ENCODE data around the gene CRTAC1.

Gene CRTAC1

DNA sequence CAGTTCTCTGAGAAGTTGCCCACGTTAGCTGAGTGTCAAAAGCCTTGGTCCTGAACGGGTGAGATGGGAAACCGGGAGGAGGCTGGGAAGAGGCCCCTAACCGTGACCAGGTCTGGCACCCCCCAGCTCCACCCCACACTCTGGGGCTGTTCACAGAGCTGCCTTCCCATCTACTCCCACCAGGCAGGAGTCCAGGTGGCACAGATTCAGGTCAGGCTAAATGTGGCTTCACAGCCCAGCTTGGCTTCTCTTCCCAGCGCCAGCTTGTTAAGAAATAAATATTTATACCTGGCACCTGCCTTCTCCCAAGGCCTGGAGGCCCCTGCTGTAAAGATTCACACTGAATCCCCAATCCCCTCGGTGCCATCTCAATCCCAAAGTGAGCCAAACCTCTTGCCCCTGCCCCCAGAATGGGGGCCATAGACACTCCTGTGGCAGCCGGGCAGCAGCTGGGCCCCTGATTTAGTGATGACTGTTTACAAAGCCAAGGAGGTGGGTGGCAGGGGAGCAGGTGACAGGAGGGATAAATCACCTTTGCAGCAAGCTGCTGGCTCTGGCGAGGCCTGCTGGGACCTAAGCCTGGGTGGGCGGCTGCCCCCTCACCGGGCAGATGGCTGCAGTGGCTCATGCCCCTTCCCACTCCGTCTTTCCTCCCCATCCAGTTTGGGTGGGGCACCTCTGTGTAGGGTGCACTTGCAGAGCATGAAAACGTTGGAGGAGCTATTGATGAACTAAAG, 108.2 kb downstream of the CRTAC1 start:
- in situ Hi-C loops (cut with HindIII; ENCODE audit: low pct_unique_long_range_greater_than_20kb, low sequenced_read_pairs): no loop called here
- DNase-seq (ENCODE audit: low read depth in 1 of 2, low spot score in 1 of 2): no peak
- no peak for TF ChIP-seq JUND (IDR thresholded peaks at IDR 0.05; ENCODE audit: low read depth)

DNA sequence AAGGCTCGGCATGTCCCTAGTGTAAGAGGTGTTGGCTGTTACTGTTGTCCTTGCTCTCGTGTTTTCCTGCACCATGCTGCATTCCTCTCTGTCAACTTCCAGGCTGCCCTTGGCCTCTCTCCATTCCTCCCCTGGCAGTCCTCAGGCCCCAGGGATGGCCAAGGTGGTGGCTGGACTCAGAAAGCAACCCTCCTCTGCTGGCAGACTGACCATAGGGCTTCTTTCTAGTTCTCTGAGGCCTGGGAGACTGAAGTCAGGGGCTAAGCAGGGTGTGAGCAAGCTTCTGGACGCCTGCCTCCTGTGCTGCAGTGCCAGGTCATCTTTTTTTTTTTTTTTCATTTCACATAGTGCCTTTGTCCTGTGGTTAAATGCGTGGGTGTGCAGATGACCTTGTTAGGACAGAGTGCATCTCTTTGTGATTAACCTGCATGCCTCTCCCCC, 108.8 kb downstream of the CRTAC1 start:
- no peak for TF ChIP-seq JUND (IDR thresholded peaks at IDR 0.05; ENCODE audit: low read depth)
- no peak for DNase-seq (ENCODE audit: low read depth in 1 of 2, low spot score in 1 of 2)
- in situ Hi-C loops (cut with HindIII; ENCODE audit: low pct_unique_long_range_greater_than_20kb, low sequenced_read_pairs): no loop called here

- DNase-seq (ENCODE audit: low read depth in 1 of 2, low spot score in 1 of 2): no peak
- in situ Hi-C loops (cut with HindIII; ENCODE audit: low pct_unique_long_range_greater_than_20kb, low sequenced_read_pairs): no loop called here
- no peak for TF ChIP-seq JUND (IDR thresholded peaks at IDR 0.05; ENCODE audit: low read depth)
These were observed 109.6 kb downstream of the CRTAC1 start for GRCh38 chr10:97920865-97921264.

- no peak for TF ChIP-seq JUND (IDR thresholded peaks at IDR 0.05; ENCODE audit: low read depth)
- in situ Hi-C loops (cut with HindIII; ENCODE audit: low pct_unique_long_range_greater_than_20kb, low sequenced_read_pairs): no loop called here
- DNase-seq (ENCODE audit: low read depth in 1 of 2, low spot score in 1 of 2): no peak
These were observed 111.4 kb downstream of the CRTAC1 start for GRCh38 chr10:97919012-97919411.

DNA sequence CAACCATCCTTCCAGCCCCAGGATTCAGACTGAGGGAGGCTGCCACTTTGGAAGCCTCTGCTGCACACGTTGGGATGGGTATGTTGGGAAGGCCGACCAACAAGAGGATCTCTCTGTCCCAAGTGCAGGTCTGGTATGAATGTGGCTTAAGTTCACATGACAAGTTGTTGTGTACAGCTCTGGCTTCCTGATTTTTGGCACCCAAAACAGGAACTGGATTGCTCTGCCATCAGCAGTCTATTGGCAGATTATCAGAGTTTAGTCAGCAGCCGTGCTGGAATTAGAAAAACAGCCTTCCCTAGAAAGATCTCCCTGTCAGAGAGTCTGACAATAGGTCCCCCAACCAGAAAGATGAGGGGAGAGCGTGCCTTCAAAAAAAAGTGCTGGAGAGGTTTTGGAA, 113.8 kb downstream of the CRTAC1 start:
- in situ Hi-C loops (cut with HindIII; ENCODE audit: low pct_unique_long_range_greater_than_20kb, low sequenced_read_pairs): no loop called here
- no peak for TF ChIP-seq JUND (IDR thresholded peaks at IDR 0.05; ENCODE audit: low read depth)
- DNase-seq (ENCODE audit: low read depth in 1 of 2, low spot score in 1 of 2): no peak

DNA sequence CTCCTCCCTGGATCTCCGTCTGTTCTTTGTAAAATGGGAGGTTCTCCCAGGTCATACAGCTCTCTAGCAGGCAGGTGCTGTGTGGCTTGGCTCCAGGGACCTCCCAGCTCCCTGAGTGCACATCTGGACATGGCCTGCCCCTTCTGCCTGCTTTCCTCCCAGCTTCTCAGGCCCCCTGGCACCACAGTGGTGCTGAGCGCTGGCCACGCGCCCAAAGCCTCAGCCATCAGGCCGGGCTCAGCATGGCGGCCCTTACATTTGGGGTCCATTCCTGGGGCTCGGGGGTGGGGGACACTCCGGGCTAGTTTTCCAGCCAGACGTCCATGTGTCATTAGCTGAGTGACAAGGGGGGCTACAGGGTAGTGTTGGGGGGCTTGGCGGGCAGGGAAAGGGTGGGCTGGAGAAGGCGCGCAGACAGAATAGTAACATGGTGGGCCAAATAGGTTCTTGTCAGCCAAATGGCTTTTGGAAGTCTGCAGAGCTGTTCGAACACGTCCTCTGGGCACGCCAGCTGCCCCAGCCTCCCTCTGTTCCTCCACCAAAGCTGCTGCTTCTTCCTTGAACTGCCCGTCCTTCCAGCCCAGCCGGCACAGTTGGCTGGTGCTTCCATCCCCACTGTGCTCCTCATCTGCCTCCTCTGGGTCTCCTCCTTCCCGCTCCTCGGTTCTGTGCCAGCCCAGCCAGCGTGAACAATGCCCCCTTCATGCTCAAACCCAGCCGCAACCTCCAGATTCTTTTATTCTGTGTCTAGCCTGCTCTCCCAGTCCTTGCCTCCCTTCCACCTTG, 114.9 kb downstream of the CRTAC1 start:
- no peak for TF ChIP-seq JUND (IDR thresholded peaks at IDR 0.05; ENCODE audit: low read depth)
- no peak for DNase-seq (ENCODE audit: low read depth in 1 of 2, low spot score in 1 of 2)
- in situ Hi-C loops (cut with HindIII; ENCODE audit: low pct_unique_long_range_greater_than_20kb, low sequenced_read_pairs): no loop called here

DNA sequence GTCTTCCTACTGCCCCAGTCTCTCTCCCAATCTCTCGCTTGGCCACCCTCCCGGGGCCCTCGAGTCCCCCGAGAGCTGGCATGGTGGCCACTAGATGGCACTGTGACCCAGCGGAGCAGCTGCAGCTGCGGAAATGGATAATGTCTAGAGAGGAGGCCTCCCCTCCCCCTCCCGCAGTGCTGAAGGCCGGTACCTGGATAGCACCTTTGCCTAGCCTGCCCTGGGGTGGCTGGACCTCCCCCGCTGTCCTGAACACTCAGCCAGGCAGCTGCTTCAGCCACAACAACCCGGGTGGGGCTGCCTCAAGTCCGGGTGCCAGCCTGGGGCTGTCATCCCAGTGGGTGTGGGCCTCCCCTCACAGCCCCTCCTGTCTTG, 115.6 kb downstream of the CRTAC1 start:
- peak; percentile 84 to 85 for DNase-seq (ENCODE audit: low read depth in 1 of 2, low spot score in 1 of 2)
- in situ Hi-C loops (cut with HindIII; ENCODE audit: low pct_unique_long_range_greater_than_20kb, low sequenced_read_pairs): no loop called here
- no peak for TF ChIP-seq JUND (IDR thresholded peaks at IDR 0.05; ENCODE audit: low read depth)

GRCh38 chr10:97914171-97914836, 116.1 kb downstream of the CRTAC1 start:
- in situ Hi-C loops (cut with HindIII; ENCODE audit: low pct_unique_long_range_greater_than_20kb, low sequenced_read_pairs): no loop called here
- TF ChIP-seq JUND (IDR thresholded peaks at IDR 0.05; ENCODE audit: low read depth): no peak
- no peak for DNase-seq (ENCODE audit: low read depth in 1 of 2, low spot score in 1 of 2)

DNA sequence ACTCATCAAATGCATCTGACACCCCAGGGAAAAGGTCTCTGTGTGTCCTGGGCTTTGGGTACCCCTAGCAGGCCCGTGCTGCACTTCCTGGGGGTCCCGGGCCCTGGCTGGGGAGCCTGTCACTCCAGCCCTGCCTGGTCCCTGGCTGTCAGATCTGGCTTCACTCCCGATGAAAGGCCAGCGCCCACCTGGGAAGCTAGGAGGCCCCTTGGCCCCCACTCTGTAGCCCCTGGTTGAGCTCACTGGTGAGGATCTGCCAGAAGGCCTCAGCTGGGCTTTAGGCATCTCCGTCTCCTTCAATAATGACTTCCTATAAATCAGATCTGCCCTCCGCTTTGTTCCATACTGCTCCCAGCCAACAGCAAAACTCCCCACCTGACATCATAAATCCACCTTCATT, 116.8 kb downstream of the CRTAC1 start:
- DNase-seq (ENCODE audit: low read depth in 1 of 2, low spot score in 1 of 2): no peak
- in situ Hi-C loops (cut with HindIII; ENCODE audit: low pct_unique_long_range_greater_than_20kb, low sequenced_read_pairs): no loop called here
- TF ChIP-seq JUND (IDR thresholded peaks at IDR 0.05; ENCODE audit: low read depth): no peak

DNA sequence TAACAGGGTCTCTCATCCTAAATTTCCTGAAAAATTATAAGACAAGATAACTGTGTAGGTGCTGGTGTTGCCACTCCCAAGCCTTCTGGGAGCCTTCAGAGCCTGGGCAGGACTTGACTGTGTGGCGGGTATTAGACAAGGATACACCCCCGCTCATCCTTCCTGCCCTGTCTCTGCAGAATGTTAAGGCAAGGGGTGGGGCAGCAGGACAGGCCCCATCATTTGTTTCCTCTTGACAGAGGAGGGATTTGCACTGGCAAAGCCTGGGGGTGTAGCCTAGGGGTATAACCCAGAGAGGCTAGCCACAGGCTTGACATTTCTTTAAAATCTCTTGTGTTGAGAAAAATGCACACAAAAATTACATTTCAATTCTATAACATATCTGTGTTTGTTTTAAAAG, 117.2 kb downstream of the CRTAC1 start:
- in situ Hi-C loops (cut with HindIII; ENCODE audit: low pct_unique_long_range_greater_than_20kb, low sequenced_read_pairs): no loop called here
- DNase-seq (ENCODE audit: low read depth in 1 of 2, low spot score in 1 of 2): no peak
- TF ChIP-seq JUND (IDR thresholded peaks at IDR 0.05; ENCODE audit: low read depth): no peak

DNA sequence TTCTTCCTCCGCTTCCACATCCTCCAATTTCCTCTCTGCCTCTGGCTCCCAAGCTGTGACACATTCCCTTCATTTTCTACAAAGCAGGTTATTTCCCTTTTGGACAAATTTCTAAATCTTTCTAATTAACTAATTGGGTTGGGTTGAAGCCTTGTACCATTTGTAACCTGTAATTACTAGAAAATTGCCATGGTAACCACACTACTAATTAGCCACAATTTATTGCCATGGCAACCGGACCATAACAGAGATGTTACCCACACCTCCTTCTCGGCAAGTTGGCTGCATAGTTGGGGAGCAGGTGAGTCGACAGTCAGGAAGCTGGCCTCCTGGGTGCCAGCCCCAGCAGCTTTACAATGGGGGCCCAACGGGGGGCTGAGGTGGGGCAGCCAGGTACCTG, 119.2 kb downstream of the CRTAC1 start:
- in situ Hi-C loops (cut with HindIII; ENCODE audit: low pct_unique_long_range_greater_than_20kb, low sequenced_read_pairs): no loop called here
- no peak for TF ChIP-seq JUND (IDR thresholded peaks at IDR 0.05; ENCODE audit: low read depth)
- DNase-seq (ENCODE audit: low read depth in 1 of 2, low spot score in 1 of 2): no peak

DNA sequence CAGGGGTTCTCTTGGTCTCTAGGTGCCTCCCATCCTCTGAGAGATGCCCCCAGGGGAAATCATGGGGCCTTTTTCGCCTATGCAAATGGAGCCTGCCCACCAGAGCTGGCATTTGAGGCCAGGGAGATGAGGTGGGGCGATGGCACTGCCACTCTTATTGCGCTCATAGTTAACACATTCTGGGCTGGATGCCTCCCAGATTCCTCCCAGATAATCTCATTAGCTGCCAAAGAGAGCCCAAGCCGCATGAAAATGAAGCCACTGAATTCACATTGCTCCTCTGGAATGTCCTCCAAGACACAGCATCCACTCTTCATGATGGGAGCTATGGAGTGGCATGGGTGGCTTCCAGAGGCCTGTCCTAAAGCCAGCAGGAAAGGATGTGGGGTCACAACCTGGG, 119.8 kb downstream of the CRTAC1 start:
- no peak for TF ChIP-seq JUND (IDR thresholded peaks at IDR 0.05; ENCODE audit: low read depth)
- no peak for DNase-seq (ENCODE audit: low read depth in 1 of 2, low spot score in 1 of 2)
- in situ Hi-C loops (cut with HindIII; ENCODE audit: low pct_unique_long_range_greater_than_20kb, low sequenced_read_pairs): no loop called here

- in situ Hi-C loops (cut with HindIII; ENCODE audit: low pct_unique_long_range_greater_than_20kb, low sequenced_read_pairs): no loop called here
- no peak for TF ChIP-seq JUND (IDR thresholded peaks at IDR 0.05; ENCODE audit: low read depth)
- DNase-seq (ENCODE audit: low read depth in 1 of 2, low spot score in 1 of 2): no peak
These were observed 122.6 kb downstream of the CRTAC1 start for GRCh38 chr10:97907830-97908229.
